Measurements from ENCODE around the gene PLN.

The PLN gene

GRCh38 chr6:118506071-118506638 lies 41.9 kb upstream of the PLN start:
- H3K4me3 ChIP-seq (ENCODE audit: low read length) = no peak overlapping the region
- TF ChIP-seq, protein P1, sequence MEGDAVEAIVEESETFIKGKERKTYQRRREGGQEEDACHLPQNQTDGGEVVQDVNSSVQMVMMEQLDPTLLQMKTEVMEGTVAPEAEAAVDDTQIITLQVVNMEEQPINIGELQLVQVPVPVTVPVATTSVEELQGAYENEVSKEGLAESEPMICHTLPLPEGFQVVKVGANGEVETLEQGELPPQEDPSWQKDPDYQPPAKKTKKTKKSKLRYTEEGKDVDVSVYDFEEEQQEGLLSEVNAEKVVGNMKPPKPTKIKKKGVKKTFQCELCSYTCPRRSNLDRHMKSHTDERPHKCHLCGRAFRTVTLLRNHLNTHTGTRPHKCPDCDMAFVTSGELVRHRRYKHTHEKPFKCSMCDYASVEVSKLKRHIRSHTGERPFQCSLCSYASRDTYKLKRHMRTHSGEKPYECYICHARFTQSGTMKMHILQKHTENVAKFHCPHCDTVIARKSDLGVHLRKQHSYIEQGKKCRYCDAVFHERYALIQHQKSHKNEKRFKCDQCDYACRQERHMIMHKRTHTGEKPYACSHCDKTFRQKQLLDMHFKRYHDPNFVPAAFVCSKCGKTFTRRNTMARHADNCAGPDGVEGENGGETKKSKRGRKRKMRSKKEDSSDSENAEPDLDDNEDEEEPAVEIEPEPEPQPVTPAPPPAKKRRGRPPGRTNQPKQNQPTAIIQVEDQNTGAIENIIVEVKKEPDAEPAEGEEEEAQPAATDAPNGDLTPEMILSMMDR (conservative IDR thresholded peaks at IDR 0.05; ENCODE audit: low read depth, low read length) = no peak
- no peak for DNase-seq (ENCODE audit: low read depth)

DNA sequence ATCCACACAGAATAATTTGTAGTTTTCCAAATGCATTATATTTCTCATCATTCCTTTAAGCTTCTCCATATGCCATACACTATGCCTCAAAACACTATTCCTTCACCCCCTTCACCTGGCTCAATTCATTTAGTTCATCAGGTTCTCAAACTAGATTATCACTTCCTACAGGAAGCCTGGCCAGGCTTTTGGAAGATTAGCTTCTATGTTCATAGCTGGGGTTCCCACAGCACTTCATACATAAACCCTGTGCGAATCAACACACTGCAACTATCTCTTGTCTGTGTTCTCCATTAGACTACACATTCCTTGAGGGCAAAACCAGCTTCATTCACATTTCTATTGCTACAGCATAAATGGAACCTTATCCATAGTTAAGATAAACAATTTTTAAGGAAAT lies 40.5 kb upstream of the PLN start:
- DNase-seq (ENCODE audit: low read depth) = no peak
- H3K4me3 ChIP-seq (ENCODE audit: low read length) = no peak overlapping the region
- TF ChIP-seq, protein P1 (conservative IDR thresholded peaks at IDR 0.05; ENCODE audit: low read depth, low read length) = no peak

- TF ChIP-seq, protein P1 (conservative IDR thresholded peaks at IDR 0.05; ENCODE audit: low read depth, low read length) = peak; percentile 84
- peak; percentile 23 for DNase-seq (ENCODE audit: low read depth)
- no peak overlapping the region for H3K4me3 ChIP-seq (ENCODE audit: low read length)
These were observed 39.0 kb upstream of the PLN start for GRCh38 chr6:118509009-118509617.

DNA sequence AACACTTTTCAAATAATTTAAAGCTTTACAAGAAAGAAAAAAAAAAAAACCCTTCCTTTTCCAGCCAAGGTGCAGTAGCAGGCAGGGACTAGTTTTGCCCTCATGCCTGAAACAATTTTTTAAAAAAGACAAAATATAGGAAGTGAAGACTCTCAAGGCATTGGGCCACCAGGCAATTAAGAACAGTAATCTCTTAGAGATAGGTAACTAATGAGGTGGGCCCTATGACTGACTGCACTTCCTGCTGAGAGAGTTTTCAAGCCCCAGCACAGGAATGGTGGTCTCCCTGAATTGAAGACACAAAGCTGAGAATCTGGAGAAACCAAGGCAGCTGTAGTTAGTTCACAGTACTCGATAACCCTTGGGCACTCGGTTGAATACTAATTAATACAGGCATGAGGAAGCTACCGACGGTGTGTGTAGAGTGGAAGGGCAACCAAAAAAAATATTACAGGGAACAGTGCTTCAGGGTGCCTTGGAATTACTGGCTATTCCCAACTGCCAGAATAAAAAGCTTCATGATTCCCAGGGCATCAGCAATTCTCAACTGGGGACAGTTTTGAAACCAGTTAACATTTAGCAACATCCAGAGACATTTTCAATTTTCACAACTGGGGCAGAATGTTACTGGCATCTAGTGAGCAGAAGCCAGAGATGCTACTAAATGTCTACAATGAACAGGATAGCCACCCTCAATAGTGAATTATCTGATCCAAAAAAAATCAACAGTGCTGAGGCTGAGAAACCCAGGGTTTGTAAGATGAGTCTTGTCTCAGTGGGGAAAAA lies 36.0 kb upstream of the PLN start:
- no peak overlapping the region for H3K4me3 ChIP-seq (ENCODE audit: low read length)
- DNase-seq (ENCODE audit: low read depth) = no peak
- TF ChIP-seq, protein P1 (conservative IDR thresholded peaks at IDR 0.05; ENCODE audit: low read depth, low read length) = no peak

DNA sequence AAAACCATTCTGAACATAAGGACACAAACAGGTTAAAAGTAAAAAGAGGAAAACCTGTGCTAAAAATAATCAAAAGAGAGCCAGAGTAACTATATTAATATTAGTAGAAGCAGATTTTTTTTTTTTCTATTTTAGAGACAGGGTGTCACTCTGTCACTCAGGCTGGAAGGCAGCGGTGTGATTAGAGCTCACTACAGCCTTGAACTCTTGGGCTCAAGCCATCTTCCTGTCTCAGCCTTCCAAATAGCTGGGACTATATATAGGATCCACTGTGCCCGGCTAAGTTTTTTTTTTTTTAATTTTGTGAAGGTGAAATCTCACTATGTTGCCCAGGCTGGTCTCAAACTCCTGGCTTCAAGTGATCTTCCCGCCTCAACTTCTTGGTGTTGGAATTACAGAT lies 33.4 kb upstream of the PLN start:
- TF ChIP-seq, protein P1 (conservative IDR thresholded peaks at IDR 0.05; ENCODE audit: low read depth, low read length) = no peak
- no peak for DNase-seq (ENCODE audit: low read depth)

GRCh38 chr6:118522422-118522821 lies 25.7 kb upstream of the PLN start:
- no peak for DNase-seq (ENCODE audit: low read depth)
- TF ChIP-seq, protein P1 (conservative IDR thresholded peaks at IDR 0.05; ENCODE audit: low read depth, low read length) = no peak
- no peak overlapping the region for H3K4me3 ChIP-seq (ENCODE audit: low read length)

More for the DNA sequence above, 33.4 kb upstream of the PLN start:
- H3K4me3 ChIP-seq (ENCODE audit: low read length) = no peak overlapping the region
